ENCODE data around the gene CGB2.

DNA sequence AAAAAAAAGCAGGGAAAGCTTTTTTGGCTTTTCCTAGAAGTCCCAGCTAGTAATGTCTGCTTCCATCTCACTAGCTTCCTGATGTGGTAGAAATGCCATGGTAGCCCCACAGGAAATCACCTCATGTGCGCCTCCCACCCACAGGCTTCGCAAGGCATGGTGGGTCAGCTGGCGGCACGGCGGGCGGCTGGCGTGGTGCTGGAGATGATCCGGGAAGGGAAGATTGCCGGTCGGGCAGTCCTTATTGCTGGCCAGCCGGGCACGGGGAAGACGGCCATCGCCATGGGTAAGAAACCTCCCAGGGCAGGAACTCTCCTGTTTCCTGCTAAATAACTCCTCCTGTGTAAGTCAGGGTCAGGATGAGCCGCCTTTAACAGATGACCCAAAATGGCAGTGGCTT is 27.6 kb upstream of the CGB2 start:
- TF ChIP-seq POLR2AphosphoS5 (IDR thresholded peaks at IDR 0.05) = no peak
- TF ChIP-seq, protein P1, sequence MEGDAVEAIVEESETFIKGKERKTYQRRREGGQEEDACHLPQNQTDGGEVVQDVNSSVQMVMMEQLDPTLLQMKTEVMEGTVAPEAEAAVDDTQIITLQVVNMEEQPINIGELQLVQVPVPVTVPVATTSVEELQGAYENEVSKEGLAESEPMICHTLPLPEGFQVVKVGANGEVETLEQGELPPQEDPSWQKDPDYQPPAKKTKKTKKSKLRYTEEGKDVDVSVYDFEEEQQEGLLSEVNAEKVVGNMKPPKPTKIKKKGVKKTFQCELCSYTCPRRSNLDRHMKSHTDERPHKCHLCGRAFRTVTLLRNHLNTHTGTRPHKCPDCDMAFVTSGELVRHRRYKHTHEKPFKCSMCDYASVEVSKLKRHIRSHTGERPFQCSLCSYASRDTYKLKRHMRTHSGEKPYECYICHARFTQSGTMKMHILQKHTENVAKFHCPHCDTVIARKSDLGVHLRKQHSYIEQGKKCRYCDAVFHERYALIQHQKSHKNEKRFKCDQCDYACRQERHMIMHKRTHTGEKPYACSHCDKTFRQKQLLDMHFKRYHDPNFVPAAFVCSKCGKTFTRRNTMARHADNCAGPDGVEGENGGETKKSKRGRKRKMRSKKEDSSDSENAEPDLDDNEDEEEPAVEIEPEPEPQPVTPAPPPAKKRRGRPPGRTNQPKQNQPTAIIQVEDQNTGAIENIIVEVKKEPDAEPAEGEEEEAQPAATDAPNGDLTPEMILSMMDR (IDR thresholded peaks at IDR 0.05) = no peak

Data from upper lobe of left lung (tissue), 4 donors.